ENCODE results near the gene SUPT4H1. TPM values are rescaled to one million over a fixed set of nuclear protein-coding genes. Genes with fewer than 3 reads are reported as not detected.

The SUPT4H1 gene
- 38.3 TPM for total RNA-seq

GRCh38 chr17:58351831-58352595 is at the start of gene SUPT4H1:
TSS of gene SUPT4H1 (minus strand) at chr17:58352201. CDS start at chr17:58352135, 66 bp downstream.

GRCh38 chr17:58328195-58329034 is 23.6 kb downstream of the SUPT4H1 start, which contains the start of gene TSPOAP1:
TSS of gene TSPOAP1 (minus strand) at chr17:58328795. CDS start at chr17:58327920, 875 bp downstream.

Other genes starting within 250 kb of the SUPT4H1 start
- gene OR4D1, start 203.8 kb downstream of the SUPT4H1 start, total RNA-seq = not detected
- gene OR4D2, start 185.2 kb downstream of the SUPT4H1 start, total RNA-seq = not detected
- gene EPX, start 159.5 kb downstream of the SUPT4H1 start, total RNA-seq = not detected
- 32.0 TPM for gene MKS1, start 132.9 kb downstream of the SUPT4H1 start, total RNA-seq
- gene LPO, start 113.6 kb downstream of the SUPT4H1 start, total RNA-seq = 0.44 TPM
- 14.1 TPM for gene MPO, start 71.3 kb downstream of the SUPT4H1 start, total RNA-seq
- 52.3 TPM for gene TSPOAP1, start 23.4 kb downstream of the SUPT4H1 start, total RNA-seq
- gene RNF43, start 65.3 kb upstream of the SUPT4H1 start, total RNA-seq = 4.8 TPM
- 0.44 TPM for gene HSF5, start 136.2 kb upstream of the SUPT4H1 start, total RNA-seq
- 92.3 TPM for gene MTMR4, start 162.4 kb upstream of the SUPT4H1 start, total RNA-seq

Measured in camera-type eye (tissue), 1 donor.